ENCODE measurements around the gene MFN2.
"Not testable (repeated sequence)": the region's sequence is repeated elsewhere in the genome, so short reads cannot be mapped to it uniquely, and the experiment has no call there.

The MFN2 gene

DNA sequence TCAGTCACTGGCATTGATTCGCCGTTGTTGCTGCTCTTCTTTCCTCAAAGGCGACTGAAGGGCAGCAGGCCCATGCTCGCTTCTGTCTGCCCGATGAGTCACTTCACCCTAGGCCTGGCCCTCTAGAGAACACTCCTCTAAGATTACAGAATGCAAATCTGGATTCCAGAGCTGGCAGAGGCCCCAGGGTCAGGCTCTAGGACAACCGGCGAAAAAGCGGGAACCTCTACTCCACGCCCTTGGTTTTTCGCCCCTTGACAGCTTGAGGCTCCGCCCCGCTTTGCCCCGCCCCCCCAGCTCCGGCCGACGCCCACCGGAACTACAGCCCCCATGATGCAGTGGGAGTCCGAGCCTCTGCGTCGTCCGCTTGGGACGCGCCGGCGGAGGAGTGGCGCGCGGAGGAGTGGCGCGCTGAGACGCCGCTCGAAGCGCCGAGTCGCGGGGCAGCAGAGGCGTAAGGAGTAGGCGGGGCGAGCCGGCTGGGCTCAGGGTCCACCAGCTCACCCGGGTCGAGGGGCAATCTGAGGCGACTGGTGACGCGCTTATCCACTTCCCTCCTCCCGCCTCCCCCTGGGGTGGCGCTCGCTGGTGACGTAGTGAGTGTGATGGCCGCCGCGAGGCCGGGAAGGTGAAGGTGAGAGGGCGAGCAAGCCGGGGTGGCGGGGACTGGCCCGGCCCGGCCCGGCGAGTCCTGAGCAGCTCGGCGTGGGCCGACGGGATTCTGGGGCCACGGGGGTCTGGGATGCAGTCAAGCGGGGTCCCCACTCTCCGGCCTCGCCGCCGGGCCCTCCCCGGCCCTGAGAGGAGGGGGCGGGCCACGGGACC, at the start of gene MFN2:
Gene MFN2 (plus strand): TSS at position 594 of the 825 bp plus-strand sequence. CDS start 8,725 bp downstream, outside the sequence.
- DNase-seq (ENCODE audit: low spot score) (peak; percentile 92), FAIRE-seq (peak; percentile 79)

DNA sequence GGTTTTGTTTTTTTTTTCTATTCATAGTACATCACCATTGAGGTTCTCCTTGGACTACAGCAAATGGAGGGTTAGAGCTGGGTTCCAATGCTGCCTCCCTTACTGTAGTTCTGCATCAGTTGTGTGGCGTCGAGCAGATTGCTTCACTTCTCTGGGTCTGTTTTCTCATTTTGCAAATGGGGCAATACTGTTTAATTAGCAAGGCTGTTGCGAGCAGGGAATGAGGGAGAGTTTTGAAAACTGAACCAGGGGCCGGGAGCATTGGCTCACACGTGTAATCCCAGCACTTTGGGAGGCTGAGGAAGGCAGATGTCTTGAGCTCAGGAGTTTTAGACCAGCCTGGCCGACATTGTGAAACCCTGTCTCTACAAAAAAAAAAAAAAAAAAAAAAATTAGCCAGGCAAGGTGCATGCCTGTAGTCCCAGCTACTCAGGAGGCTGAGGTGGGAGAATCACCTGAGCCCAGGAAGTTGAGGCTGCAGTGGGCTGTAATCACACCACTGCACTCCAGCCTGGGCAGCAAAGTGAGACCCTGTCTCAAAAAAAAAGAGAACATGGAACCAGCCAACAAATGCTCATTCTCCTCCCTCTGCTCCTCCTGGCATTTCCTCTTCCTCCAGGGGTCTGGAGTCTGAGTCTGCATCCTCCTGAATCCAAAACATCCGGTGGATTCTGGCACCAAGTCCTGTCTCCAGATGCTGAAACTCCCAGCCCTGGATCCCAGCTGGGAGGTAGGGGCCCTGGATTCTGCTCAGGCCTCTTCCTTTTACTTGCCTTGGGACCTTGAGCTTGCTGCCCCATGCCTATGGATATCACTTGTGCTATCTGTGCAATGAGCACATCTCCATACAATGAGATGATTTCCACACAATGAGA, 49.4 kb upstream of the MFN2 start:
- FAIRE-seq (no peak), DNase-seq (ENCODE audit: low spot score) (no peak)

DNA sequence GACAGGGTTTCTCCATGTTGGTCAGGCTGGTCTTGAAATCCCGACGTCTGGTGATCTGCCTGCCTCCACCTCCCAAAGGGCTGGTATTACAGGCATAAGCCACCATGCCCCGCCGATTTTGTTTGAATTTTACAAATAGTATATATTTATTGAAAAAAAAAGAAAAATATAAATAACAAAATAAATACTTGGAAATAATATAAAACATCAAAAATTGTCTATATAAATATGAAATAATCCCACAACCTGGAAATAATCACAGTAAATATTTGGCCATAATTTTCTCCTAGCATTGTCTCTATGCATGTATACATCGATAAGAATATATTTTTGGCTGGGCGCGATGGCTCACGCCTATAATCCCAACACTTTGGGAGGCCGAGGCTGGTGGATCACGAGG, 48.4 kb upstream of the MFN2 start:
- DNase-seq (ENCODE audit: low spot score) (no peak), FAIRE-seq (no peak)

DNA sequence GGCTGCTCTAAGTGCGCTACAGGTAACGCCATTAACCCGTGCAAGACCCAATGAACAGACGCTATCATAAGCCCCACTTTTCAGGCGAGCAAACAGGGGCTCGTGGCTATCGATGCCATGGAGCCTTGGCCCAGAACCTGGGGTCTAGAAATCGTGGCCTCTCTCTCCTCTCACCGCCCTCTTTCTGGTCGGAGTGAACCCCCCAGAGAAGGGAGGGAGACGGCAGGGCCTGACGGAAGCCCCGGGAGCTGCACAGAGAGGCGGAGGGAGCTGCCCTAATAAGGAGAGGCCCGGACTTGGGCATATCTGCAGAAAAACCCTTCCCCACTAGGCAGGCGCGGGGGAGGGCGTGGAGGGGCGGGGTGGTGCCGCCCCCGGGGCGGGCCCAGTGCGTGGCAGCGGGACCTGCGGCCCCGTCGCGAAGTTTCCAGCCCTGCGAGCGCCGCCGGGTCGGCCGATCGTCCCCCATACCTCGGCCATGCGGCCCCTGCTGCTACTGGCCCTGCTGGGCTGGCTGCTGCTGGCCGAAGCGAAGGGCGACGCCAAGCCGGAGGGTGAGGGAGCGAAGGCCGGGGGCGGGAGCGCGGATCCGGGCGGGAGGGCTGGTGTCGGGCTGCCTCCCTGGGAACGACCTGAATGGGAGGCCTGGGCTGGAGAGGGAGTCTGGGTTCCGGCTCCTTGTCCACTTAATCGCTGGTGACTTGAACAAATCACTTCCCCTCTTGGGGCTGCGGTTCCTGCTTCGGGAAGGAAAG, 45.8 kb upstream of the MFN2 start, which contains the start of gene PLOD1:
Gene PLOD1 (plus strand): TSS at position 416 of the 755 bp plus-strand sequence. CDS start 63 bp downstream, at position 479.
- DNase-seq (ENCODE audit: low spot score) (peak; percentile 71), FAIRE-seq (no peak)

DNA sequence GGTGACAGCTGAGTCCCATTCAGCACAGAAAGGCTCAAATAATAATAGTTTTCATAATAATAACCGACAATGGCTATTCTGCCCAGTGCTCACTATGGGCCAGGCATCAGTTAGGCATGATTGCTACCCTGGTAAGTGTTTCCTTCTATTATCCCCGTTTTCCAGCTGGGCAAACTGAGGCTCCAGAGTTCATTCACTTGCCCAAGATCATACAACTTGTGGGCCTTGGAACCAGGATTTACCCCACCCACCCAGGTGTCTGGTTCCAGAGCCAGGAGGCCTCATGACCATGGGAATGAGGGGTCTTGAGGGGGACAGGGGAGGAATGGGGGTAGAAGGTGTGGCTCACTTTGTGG, 45.2 kb upstream of the MFN2 start:
- DNase-seq (ENCODE audit: low spot score) (no peak), FAIRE-seq (no peak)

DNA sequence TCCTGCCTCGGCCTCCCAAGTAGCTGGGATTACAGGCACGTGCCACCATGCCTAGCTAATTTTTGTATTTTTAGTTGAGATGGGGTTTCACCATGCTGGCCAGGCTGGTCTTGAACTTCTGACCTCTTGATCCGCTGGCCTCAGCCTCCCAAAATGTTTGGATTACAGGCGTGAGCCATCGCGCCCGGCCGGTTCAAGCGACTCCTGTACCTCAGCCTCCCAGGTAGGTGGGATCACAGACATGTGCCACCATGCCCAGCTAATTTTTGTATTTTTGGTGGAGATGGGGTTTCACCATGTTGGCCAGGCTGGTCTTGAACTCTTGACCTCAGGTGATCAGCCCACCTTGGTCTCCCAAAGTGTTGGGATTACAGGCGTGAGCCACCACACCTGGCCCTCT, 44.5 kb upstream of the MFN2 start:
- not testable (repeated sequence) for DNase-seq (ENCODE audit: low spot score); FAIRE-seq

DNA sequence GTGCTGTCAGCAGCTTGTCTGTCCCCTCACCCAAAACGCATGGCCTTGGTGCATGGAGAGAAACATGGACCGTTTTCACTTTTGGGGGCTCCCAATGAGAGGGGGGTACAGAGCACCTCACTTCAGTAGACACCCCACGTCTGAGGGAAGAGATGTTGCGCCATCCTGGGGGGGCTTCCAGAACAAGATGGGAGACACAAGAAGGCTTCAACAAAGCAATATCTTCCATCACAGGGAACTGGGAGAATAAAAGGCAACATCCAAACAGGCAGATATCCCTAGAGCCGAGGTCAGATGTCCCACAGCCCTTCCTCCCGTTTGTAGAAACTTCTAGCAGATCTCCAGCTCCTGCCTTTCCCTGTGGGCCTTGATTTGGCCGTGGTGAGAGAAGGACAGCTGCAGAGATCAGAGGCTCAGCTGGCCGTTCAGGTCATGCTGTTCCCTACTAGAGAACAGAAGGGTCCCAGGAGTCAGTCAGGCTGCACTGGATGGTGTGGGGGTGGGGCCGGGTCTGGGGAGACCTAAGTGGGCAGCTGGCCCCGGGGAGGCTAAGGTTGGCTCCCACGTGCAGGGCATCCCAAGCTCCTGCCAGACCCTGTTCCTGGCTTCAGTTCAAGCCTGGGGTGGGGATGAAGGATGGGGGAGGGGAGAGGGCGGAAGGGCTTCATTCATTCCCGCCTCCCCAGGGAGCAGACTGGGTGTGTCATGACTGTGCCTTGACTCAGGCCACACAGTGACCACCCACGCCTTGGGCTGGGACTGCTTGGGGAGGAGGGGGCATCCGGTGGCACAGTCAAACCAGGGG, 41.3 kb upstream of the MFN2 start:
- DNase-seq (ENCODE audit: low spot score), result no peak
- no peak for FAIRE-seq

DNA sequence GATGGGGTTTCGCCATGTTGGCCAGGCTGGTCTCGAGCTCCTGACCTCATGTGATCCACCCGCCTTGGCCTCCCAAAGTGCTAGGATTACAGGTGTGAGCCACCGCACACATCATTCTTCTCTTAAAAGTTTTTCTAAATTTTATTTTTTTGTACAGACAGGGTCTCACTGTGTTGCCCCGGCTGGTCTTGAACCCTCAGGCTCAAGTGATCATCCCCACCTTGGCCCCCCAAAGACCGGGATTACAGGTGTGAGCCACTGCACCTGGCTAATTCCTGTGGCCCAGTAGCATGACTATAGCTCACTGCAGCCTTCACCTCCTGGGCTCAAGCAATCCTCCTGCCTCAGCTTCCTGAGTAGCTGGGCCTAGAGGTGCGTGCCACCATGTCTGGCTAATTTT, 40.5 kb upstream of the MFN2 start:
- not testable (repeated sequence) for DNase-seq (ENCODE audit: low spot score); FAIRE-seq

DNA sequence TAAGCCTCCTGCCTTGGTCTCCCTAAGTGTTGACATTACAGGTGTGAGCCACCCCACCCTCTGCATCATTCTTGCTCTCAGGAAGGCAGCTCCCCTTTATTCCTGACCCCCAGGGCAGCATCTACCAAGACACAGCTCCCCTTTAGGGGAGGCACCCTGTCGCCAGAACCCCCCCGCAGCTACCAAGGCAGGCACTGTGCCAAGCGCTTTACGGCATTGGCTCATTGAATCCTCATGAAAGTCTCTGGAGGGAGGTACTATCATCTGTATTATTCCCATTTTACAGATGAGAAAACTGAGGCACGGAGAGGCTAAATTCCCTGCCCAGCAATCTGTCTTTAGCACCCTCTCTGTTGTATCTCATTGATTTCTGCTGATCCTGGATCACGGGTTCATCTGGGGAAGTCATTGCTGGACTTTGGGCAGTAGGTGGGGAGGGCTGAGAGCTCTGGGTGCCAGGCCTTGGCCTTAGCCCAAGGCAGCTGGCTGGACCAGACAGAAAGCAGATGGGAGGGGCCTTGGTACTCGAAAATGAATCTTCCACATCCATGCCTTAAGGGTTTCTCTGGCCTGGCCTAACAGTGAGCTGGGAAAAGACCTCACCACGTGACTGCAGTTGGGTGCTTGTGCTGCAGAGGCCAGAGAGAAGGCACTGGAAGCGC, 39.9 kb upstream of the MFN2 start:
- FAIRE-seq (no peak), DNase-seq (ENCODE audit: low spot score) (no peak)

DNA sequence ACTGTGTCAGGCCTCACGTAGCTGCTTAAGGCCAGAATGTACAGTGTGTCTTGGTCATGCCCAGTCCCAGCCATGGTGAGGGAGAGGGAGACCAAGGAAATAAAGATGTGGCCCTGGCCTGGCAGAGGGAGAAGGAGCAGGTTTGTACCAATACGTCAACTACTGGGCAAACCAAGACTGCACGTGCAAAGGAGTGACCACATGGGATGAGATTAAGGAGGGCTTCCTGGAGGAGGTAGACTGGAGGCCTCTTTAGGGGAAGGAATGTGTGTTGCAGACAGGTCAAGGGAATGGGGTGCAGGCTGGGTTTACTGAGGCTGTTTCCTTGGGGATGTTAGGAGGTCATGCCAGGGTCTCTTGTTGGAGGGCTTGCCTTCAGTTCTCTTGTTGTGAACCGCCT, 38.0 kb upstream of the MFN2 start:
- DNase-seq (ENCODE audit: low spot score) (no peak), FAIRE-seq (no peak)

DNA sequence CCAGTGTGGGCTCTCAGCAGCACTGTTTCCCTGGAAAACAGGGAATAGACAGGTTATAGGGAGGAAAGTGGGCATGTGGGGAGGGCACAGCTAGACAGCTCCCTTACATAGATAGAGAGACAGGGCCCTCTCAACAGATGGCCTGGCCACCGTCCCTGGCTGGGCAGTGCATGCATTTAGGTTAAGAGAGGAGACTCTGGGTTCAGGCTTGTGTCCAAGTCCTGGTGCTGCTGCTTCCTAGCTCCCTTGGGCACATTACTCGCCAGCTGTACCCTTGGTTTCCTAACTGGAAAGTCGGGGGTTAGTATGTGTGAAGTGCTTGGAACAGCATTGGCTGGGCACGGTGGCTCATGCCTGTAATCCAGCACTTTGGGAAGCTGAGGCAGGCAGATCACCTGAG, 36.6 kb upstream of the MFN2 start:
- no peak for FAIRE-seq
- no peak for DNase-seq (ENCODE audit: low spot score)

DNA sequence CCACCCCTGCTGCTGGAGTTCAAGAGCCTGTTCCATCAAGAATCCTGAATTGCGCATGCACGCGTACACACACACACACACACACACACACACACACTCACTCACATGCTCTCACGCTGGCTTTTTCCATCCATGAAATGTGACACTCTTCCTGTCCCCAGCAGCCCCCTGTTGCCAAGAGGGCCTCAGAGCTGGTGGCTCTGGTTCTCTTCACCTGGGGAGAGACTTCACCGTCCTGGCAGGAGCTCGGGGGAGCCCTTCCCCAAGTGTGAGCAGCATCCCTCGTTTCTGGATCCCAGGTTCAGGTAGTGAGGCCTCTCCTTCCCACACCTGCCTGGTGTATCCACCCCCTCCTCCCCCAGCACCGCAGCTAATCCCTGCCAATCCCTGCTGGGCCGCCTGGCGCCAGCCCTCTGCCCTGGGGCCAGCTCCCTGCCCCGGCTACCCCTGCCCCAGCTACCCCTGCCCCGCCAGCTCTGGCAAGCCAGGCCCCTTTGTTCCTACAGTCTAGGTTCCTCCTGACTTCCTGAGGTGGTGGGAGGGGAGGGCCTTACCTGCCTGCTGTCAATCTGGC, 35.8 kb upstream of the MFN2 start:
- no peak for FAIRE-seq
- no peak for DNase-seq (ENCODE audit: low spot score)

DNA sequence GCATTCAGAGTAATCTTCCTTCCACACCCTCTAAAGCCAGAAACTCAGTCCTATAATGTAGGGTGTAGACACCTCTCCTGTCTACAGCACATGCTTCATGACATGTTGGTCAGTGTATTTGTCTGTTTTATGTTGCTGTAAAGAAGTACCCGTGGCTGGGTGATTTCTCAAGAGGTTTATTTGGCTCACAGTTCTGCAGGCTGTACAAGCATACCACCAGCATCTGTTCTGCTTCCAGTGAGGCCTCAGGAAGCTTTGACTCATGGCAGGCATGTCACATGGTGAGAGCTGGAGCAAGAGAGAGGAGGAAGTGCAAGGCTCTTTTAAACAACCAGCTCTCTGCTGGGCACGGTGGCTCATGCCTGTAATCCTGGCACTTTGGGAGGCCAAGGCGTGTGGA, 33.6 kb upstream of the MFN2 start:
- FAIRE-seq (no peak), DNase-seq (ENCODE audit: low spot score) (no peak)

DNA sequence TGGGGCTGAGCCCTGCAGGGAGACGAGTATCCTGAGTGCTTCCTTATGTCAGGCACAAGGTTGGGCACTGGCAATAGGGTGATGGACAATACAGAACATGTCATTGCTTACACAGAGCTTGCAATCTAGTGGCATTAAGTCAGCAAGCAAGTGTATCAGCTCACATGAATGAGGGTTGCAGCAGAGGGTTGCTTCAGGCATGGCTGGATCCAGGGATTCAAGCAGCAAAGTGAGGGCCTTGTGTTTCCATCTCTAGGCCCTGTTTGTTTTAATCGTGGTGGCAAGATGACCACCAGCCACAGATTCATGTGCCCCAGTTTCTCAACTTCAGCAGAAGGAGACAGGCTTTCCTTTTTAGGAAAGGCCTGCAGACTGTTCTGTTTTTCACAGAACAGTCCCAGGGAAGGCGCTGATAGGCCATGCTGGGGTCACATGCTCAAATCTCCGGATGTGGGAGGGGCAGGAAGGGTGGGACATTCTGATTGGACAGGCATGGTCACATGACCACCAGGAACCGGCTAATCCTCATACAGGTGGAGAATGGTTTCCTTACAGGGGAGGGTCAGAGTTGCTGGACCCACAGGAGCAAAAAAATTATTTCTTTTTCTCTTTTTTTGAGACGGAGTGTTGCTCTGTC, 31.3 kb upstream of the MFN2 start:
- DNase-seq (ENCODE audit: low spot score) (no peak), FAIRE-seq (no peak)

DNA sequence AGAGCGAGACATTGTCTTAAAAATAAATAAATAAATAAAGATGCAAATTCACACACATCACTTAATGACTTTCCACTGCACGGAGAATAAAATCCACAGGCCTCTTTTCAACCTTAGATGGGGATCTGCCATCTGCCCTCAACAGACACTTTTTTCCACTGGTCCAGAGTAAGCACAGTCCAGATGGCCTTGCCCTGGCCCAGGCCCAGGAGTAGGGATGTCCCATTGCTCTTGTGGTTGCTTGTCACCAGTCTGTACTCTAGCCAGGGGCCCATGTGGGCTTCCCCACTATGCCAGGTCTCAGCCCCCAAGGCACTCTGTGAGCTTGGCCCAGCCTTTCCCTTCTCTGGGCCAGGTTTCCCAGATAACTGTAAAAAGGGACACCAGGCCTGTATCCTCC, 28.3 kb upstream of the MFN2 start:
- DNase-seq (ENCODE audit: low spot score) (no peak), FAIRE-seq (no peak)

DNA sequence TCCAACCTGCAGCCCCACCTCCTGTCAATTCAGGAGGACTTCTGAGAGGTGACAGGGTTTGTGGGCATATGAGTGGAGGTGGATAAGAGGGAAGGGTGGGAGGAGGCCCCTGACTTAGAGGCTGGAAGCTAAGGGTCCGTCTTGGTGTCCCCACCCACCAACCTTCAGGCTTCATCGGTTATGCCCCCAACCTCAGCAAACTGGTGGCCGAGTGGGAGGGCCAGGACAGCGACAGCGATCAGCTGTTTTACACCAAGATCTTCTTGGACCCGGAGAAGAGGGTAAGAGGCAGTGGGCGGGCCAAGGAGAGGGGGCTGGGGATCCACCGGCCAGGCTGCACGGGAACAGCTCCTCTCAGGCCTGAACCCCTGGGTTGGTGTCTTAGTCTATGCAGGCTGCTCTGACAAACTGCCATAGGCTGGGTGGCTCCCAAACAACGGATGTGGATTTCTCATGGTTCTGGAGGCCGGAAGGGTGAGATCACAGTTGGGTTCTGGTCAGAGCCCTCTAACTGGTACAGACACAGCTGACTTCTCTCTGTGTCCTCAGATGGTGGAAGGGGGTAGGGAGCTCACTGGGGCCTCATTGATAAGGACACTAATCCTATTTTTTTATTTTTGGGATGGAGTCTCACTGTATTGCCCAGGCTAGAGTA, 27.7 kb upstream of the MFN2 start:
- FAIRE-seq, result no peak
- no peak for DNase-seq (ENCODE audit: low spot score)

DNA sequence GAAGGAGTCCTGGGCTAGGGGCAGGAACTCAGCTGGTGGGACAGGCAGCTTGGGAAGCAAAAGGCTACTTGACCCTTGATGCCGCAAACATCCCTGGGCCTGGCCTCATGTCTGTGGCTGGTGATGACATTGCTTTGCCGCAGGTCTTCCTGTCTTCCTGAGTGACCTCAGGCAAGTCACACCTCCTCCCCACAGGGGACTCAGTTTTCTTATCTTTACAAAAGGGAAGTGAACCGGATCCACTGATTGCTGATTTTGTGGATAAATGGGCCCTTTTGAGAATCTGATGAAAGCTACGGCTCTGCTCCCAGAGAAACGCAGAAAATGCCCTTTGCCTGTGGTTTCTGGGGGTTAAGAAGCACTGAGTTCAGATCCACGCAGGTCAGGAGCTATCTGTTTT, 25.0 kb upstream of the MFN2 start:
- DNase-seq (ENCODE audit: low spot score), result no peak

DNA sequence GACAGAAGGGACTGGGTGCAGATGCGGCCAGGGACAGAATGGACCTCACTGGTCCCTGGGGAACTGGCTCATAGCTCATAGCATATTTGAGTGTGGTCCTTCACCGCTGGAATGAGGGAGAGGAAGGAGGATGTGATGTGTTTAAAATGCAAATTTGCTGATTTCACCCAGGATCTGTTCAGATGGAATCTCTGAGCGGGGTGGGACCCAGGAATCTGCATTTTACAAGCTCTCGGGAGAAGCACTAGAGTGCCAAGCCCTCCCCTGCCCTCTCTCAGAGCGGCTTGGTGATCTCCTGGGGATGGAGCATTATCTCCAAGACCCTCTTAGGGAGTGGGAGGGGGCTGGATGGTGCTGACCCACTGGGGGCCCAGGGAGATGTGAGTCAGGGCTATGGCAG, 22.8 kb upstream of the MFN2 start:
- DNase-seq (ENCODE audit: low spot score) (no peak), FAIRE-seq (no peak)

More for the DNA sequence above, 25.0 kb upstream of the MFN2 start:
- FAIRE-seq, result no peak

DNA sequence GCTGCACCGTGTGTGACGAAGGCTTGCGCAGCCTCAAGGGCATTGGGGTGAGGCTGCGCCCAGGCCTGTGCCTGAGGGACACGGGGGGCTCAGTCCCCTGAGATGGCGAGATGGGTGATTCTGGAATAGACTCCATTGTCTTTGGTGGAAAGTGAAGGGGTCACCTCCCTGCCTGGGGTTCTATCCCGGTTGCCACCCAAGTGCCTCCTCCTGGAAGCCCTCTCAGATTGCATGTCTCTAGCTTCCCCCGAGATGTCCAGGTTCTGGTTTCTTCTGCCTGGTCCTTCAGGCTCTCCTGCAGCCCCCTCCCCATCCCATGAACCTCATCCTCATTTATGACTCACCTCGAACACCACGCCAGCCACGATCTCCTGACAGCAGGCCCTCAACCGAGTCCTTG, 22.3 kb upstream of the MFN2 start:
- DNase-seq (ENCODE audit: low spot score), result no peak
- FAIRE-seq, result no peak

All from RCC 7860 (cell line).